Neural progenitor cell (in vitro differentiated cells): ENCODE results near the gene SLAMF8.

ENCODE experiments used
- CTCF ChIP-seq: fragments of 200-600 bp; sonication (generic); IDR thresholded peaks from 2 replicates; pipeline ENCODE4 v1.5.1; 2017; ENCODE audit warnings: antibody characterized with exemption, mild to moderate bottlenecking
- EZH2phosphoT487 ChIP-seq: fragments of 200-600 bp; sonication (generic); IDR thresholded peaks from 2 replicates; pipeline ENCODE4 v1.6.1; 2017; ENCODE audit warnings: antibody characterized with exemption

GRCh38 chr1:159866905-159867663 lies 40.4 kb downstream of the SLAMF8 start:
- TF ChIP-seq CTCF = no peak
- no peak for TF ChIP-seq EZH2phosphoT487
